Measurements from ENCODE around the gene JAG1. TPM values are rescaled to one million over a fixed set of nuclear protein-coding genes. Genes with fewer than 3 reads are reported as not detected.

The JAG1 gene
- total and polyA plus RNA-seq, 2 donors (not counting 3 experiments of a cell fraction or from before 2014, with no cell fraction given): 19.7 to 37.0 TPM

DNA sequence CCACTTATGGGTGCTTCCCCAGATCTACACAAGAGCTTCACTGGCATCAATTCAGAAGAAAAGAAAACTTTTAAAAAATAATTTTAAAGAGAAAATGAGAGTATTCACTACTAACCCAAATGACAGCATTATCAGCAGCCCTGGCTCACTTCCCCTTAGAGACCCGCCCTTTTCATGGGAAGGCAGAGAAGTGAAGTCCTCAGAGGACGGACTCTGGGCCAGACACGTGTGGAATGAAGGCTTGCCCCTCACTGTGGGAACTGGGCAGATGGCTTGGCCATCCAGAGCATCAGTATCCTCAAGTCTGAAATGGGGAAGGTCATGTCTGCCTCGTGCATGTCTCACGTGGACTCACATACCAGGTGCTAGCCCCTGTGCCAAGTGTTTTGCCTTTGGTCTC lies 63.5 kb downstream of the JAG1 start:
- ChIA-PET POLR2A (no interaction called here), CTCF (interaction anchor here (1.5 to 2.1 kb wide), 2 partner anchors 9 to 18 kb away, joined by 6 read pairs; no protein-coding TSS in a partner anchor)
- no peaks in the 10 kb centered on the region for H3K79me2 ChIP-seq (ENCODE audit: control insufficient read depth, insufficient read depth, low read length)
- no peak overlapping the region for H3K9ac ChIP-seq (replicated peaks; ENCODE audit: extremely low read depth, insufficient read depth, low read length)
- H3K36me3 ChIP-seq (ENCODE audit: control insufficient read depth in 2 of 2, extremely low read depth in 1 of 2, insufficient read depth in 2 of 2, low read length in 2 of 2): no peaks in the 10 kb centered on the region
- dilution Hi-C loops (cut with MboI; ENCODE audit: extremely low pct_ligation_motif_present, low sequenced_read_pairs) (no loop called here), intact Hi-C loops (cut with micrococcal nuclease) (no loop called here)
- H4K20me1 ChIP-seq (replicated peaks; ENCODE audit: control insufficient read depth, extremely low read depth, insufficient read depth, low read length): no peaks in the 10 kb centered on the region
- H3K27me3 ChIP-seq (ENCODE audit: control insufficient read depth in 2 of 2, insufficient read depth in 2 of 2, low read length in 2 of 2): no peaks in the 10 kb centered on the region
- DNase-seq (ENCODE audit: low read depth, low spot score): no peak
- H3K9me3 ChIP-seq (replicated peaks; ENCODE audit: control insufficient read depth, insufficient read depth, low read length): no peaks in the 10 kb centered on the region
- TF ChIP-seq FOS (IDR thresholded peaks at IDR 0.05; ENCODE audit: borderline replicate concordance, insufficient read depth, low read length): no peak
- TF ChIP-seq POLR2AphosphoS5 (IDR thresholded peaks at IDR 0.05; ENCODE audit: insufficient read depth, low read depth, low read length): no peak
- TF ChIP-seq, protein P1, sequence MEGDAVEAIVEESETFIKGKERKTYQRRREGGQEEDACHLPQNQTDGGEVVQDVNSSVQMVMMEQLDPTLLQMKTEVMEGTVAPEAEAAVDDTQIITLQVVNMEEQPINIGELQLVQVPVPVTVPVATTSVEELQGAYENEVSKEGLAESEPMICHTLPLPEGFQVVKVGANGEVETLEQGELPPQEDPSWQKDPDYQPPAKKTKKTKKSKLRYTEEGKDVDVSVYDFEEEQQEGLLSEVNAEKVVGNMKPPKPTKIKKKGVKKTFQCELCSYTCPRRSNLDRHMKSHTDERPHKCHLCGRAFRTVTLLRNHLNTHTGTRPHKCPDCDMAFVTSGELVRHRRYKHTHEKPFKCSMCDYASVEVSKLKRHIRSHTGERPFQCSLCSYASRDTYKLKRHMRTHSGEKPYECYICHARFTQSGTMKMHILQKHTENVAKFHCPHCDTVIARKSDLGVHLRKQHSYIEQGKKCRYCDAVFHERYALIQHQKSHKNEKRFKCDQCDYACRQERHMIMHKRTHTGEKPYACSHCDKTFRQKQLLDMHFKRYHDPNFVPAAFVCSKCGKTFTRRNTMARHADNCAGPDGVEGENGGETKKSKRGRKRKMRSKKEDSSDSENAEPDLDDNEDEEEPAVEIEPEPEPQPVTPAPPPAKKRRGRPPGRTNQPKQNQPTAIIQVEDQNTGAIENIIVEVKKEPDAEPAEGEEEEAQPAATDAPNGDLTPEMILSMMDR (IDR thresholded peaks at IDR 0.05; ENCODE audit: extremely low read depth in 1 of 2, insufficient read depth in 1 of 2, low read depth in 1 of 2, low read length in 2 of 2): no peak
- TF ChIP-seq, protein P2, sequence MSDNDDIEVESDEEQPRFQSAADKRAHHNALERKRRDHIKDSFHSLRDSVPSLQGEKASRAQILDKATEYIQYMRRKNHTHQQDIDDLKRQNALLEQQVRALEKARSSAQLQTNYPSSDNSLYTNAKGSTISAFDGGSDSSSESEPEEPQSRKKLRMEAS (IDR thresholded peaks at IDR 0.05; ENCODE audit: insufficient read depth, insufficient read length): no peak
- no peak overlapping the region for H3K4me3 ChIP-seq (replicated peaks in 1 of 3; ENCODE audit: insufficient read depth in 1 of 3, low read depth in 1 of 3, low read length in 3 of 3)
- no TSS peak for BruUV-seq (replicated peaks)
- H3K9me1 ChIP-seq (replicated peaks; ENCODE audit: control insufficient read depth, extremely low read depth, insufficient read depth, low read length): no peaks in the 10 kb centered on the region
- H3K4me1 ChIP-seq (ENCODE audit: control insufficient read depth, extremely low read depth, insufficient read depth, low read length): peaks cover under 1% of the 10 kb centered on the region
- no peak for FAIRE-seq
- H3K27ac ChIP-seq (ENCODE audit: insufficient read depth, low read depth, low read length): no peak overlapping the region
- no peak overlapping the region for H3K4me2 ChIP-seq (ENCODE audit: insufficient read depth, low read length)
- H2AFZ ChIP-seq (ENCODE audit: low read depth, low read length): no peak overlapping the region

DNA sequence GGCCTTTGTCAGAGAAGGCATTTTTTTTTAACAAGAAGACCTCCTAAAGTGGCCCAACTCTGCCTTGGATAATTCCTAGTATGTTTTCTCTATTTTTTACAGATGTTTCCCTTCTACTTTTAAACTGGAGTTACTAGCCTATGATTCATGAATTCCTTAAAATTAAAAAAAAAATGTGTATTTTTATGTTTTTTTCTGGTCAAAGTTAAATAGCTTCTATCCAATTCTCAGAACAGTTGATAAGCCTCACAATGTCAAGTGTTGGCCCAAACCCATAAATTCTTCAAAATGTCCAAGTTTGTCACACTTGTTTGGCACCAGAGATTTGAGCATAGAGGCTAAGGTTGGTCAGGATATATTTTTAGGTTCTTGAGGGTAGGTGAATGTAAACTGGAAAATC lies 64.0 kb downstream of the JAG1 start:
- intact Hi-C loops (cut with micrococcal nuclease): no loop called here
- H3K4me1 ChIP-seq (ENCODE audit: control insufficient read depth, extremely low read depth, insufficient read depth, low read length): peaks cover 5% of the 10 kb centered on the region
- no peaks in the 10 kb centered on the region for H3K27me3 ChIP-seq (ENCODE audit: control insufficient read depth in 2 of 2, insufficient read depth in 2 of 2, low read length in 2 of 2)
- BruUV-seq (replicated peaks): no TSS peak
- H3K36me3 ChIP-seq (ENCODE audit: control insufficient read depth in 2 of 2, extremely low read depth in 1 of 2, insufficient read depth in 2 of 2, low read length in 2 of 2): no peaks in the 10 kb centered on the region
- dilution Hi-C loops (cut with MboI; ENCODE audit: extremely low pct_ligation_motif_present, low sequenced_read_pairs): no loop called here
- no peaks in the 10 kb centered on the region for H3K9me1 ChIP-seq (replicated peaks; ENCODE audit: control insufficient read depth, extremely low read depth, insufficient read depth, low read length)
- POLR2A ChIA-PET: no interaction called here
- peak; percentile 39 for DNase-seq (ENCODE audit: low read depth, low spot score)
- no peaks in the 10 kb centered on the region for H3K79me2 ChIP-seq (ENCODE audit: control insufficient read depth, insufficient read depth, low read length)
- H3K9me3 ChIP-seq (replicated peaks; ENCODE audit: control insufficient read depth, insufficient read depth, low read length): no peaks in the 10 kb centered on the region
- H3K27ac ChIP-seq (ENCODE audit: insufficient read depth, low read depth, low read length): no peak overlapping the region
- H3K4me2 ChIP-seq (ENCODE audit: insufficient read depth, low read length): no peak overlapping the region
- no peak for TF ChIP-seq MYC (IDR thresholded peaks at IDR 0.05; ENCODE audit: low read depth, low read length)
- no peak for TF ChIP-seq POLR2AphosphoS5 (IDR thresholded peaks at IDR 0.05; ENCODE audit: insufficient read depth, low read depth, low read length)
- TF ChIP-seq EZH2 (IDR thresholded peaks at IDR 0.05; ENCODE audit: borderline replicate concordance, low read depth, low read length, severe bottlenecking): no peak
- no peak for TF ChIP-seq GATA2 (IDR thresholded peaks at IDR 0.05; ENCODE audit: insufficient read depth, insufficient read length, low read depth, low read length)
- TF ChIP-seq, protein P1 (IDR thresholded peaks at IDR 0.05; ENCODE audit: extremely low read depth in 1 of 2, insufficient read depth in 1 of 2, low read depth in 1 of 2, low read length in 2 of 2): no peak
- TF ChIP-seq, protein P2 (IDR thresholded peaks at IDR 0.05; ENCODE audit: insufficient read depth, insufficient read length): no peak
- no peak for TF ChIP-seq FOS (IDR thresholded peaks at IDR 0.05; ENCODE audit: borderline replicate concordance, insufficient read depth, low read length)
- no peak for TF ChIP-seq JUN (IDR thresholded peaks at IDR 0.05; ENCODE audit: borderline replicate concordance, insufficient read depth, insufficient read length, low read depth)
- no peak for TF ChIP-seq POLR2A (IDR thresholded peaks at IDR 0.05; ENCODE audit: low read depth, low read length)
- no peak overlapping the region for H2AFZ ChIP-seq (ENCODE audit: low read depth, low read length)
- H4K20me1 ChIP-seq (replicated peaks; ENCODE audit: control insufficient read depth, extremely low read depth, insufficient read depth, low read length): no peaks in the 10 kb centered on the region
- CTCF ChIA-PET: interaction anchor here (1.1 to 2.1 kb wide), 7 partner anchors 9 to 58 kb away, joined by 3 to 6 read pairs (median 4); no protein-coding TSS in a partner anchor
- FAIRE-seq: no peak
- H3K9ac ChIP-seq (replicated peaks; ENCODE audit: extremely low read depth, insufficient read depth, low read length): no peak overlapping the region
- H3K4me3 ChIP-seq (replicated peaks in 1 of 3; ENCODE audit: insufficient read depth in 1 of 3, low read depth in 1 of 3, low read length in 3 of 3): no peak overlapping the region

Measured in endothelial cell of umbilical vein (primary cell).